Measurements from ENCODE around the gene FBXL17.

- TF ChIP-seq EZH2 (IDR thresholded peaks at IDR 0.05; ENCODE audit: insufficient read depth, poor library complexity, severe bottlenecking) (no peak), EZH2phosphoT487 (IDR thresholded peaks at IDR 0.05; ENCODE audit: insufficient read depth, low read depth) (no peak)
Observed at GRCh38 chr5:107817951-107818350, 563.9 kb downstream of the FBXL17 start.

Data from GM23248 (cell line).